HepG2 (cell line): ENCODE measurements around the gene ABHD4. TPM values are rescaled to one million over a fixed set of nuclear protein-coding genes. Genes with fewer than 3 reads are reported as not detected.

Experiments used
- CAMTA2 ChIP-seq: sonication (generic); formaldehyde crosslinking; IDR thresholded peaks from 2 replicates; pipeline ENCODE4 v1.4.0; 2020; ENCODE audit warnings: mild to moderate bottlenecking, missing genetic modification reagents, borderline replicate concordance
- FOXO1 ChIP-seq: sonication (generic); formaldehyde crosslinking; IDR thresholded peaks from 2 replicates; pipeline ENCODE4 v1.4.0; 2020; ENCODE audit warnings: missing genetic modification reagents
- HNRNPK ChIP-seq: fragments of 200-400 bp; formaldehyde crosslinking; IDR thresholded peaks from 2 replicates; pipeline ENCODE4 v1.6.1; 2018; ENCODE audit warnings: low read length, low read depth, moderate library complexity, mild to moderate bottlenecking; ENCODE audit not compliant: poor library complexity, severe bottlenecking
- KAT2B ChIP-seq: fragments of 150-350 bp; IDR thresholded peaks from 2 replicates; pipeline ENCODE4 v1.6.1; 2014; ENCODE audit warnings: low read depth, low read length, borderline replicate concordance
- MYC ChIP-seq: sonication (generic); formaldehyde crosslinking; IDR thresholded peaks from 2 replicates; pipeline ENCODE4 v1.9.0; 2021; ENCODE audit warnings: missing genetic modification reagents, borderline replicate concordance
- NFYB ChIP-seq: sonication (generic); formaldehyde crosslinking; IDR thresholded peaks from 2 replicates; pipeline ENCODE4 v1.4.0; 2020; ENCODE audit warnings: missing genetic modification reagents
- NR2F6 ChIP-seq, 2 experiments: IDR thresholded peaks; 2 replicates each; pipeline ENCODE4 v1.6.1; 2016; ENCODE audit warnings: antibody characterized with exemption in 1 of 2, mild to moderate bottlenecking in 1 of 2
- RFXAP ChIP-seq: sonication (generic); formaldehyde crosslinking; IDR thresholded peaks from 2 replicates; pipeline ENCODE4 v1.4.0; 2020; ENCODE audit warnings: missing genetic modification reagents, borderline replicate concordance
- ZFP41 ChIP-seq: sonication (generic); formaldehyde crosslinking; IDR thresholded peaks from 2 replicates; pipeline ENCODE4 v1.4.0; 2020; ENCODE audit warnings: mild to moderate bottlenecking, missing genetic modification reagents, borderline replicate concordance
- ZFX ChIP-seq: sonication (generic); formaldehyde crosslinking; IDR thresholded peaks from 2 replicates; pipeline ENCODE4 v1.4.0; 2020; ENCODE audit warnings: mild to moderate bottlenecking, low read depth, missing genetic modification reagents, moderate library complexity
- ZNF484 ChIP-seq: sonication (generic); formaldehyde crosslinking; IDR thresholded peaks from 2 replicates; pipeline ENCODE4 v1.5.1; 2020; ENCODE audit warnings: mild to moderate bottlenecking, low read depth, missing genetic modification reagents, borderline replicate concordance
- ZNF501 ChIP-seq: sonication (generic); formaldehyde crosslinking; IDR thresholded peaks from 2 replicates; pipeline ENCODE4 v1.5.1; 2020; ENCODE audit warnings: mild to moderate bottlenecking, moderate library complexity, missing genetic modification reagents
- ZNF589 ChIP-seq: sonication (generic); formaldehyde crosslinking; conservative IDR thresholded peaks from 2 replicates; pipeline ENCODE4 v1.8.0; 2022; ENCODE audit warnings: mild to moderate bottlenecking, moderate library complexity, missing genetic modification reagents
- ZNF747 ChIP-seq: sonication (generic); formaldehyde crosslinking; IDR thresholded peaks from 2 replicates; pipeline ENCODE4 v1.8.1; 2023; ENCODE audit warnings: missing genetic modification reagents, mild to moderate bottlenecking, borderline replicate concordance
- polyA plus RNA-seq, 8 experiments: library from polyadenylated mRNA; depleted of rRNA in 3 of 8; stranded (reverse) in 7 of 8; unstranded in 1 of 8; fragments of >200 nt; fragmentation: Illumina TruSeq in 4 of 8; extraction: Trizol in 4 of 8; gene quantifications; 2 replicates each; pipeline versions ENCODE4 v1.2.1 to v1.2.3, GENCODE V29; 2011 to 2016; ENCODE audit warnings: low read depth in 4 of 8, missing spikeins in 1 of 8, mixed read lengths in 1 of 8; ENCODE audit not compliant: insufficient read depth in 1 of 8
- total RNA-seq, 5 experiments: library from RNA; depleted of rRNA; stranded (reverse); fragments of >200 nt; fragmentation: Illumina TruSeq; extraction: Trizol; gene quantifications; 2 replicates each; pipeline ENCODE4 v1.2.3, GENCODE V29; 2016; ENCODE audit warnings: low read depth in 1 of 5
- TF ChIP-seq, protein P1 (sequence below): sonication (generic); formaldehyde crosslinking; IDR thresholded peaks from 2 replicates; pipeline ENCODE4 v1.5.0; 2020; ENCODE audit warnings: mild to moderate bottlenecking, missing genetic modification reagents
- TF ChIP-seq, protein P2 (sequence below): sonication (generic); formaldehyde crosslinking; IDR thresholded peaks from 2 replicates; pipeline ENCODE4 v1.4.0; 2020; ENCODE audit warnings: low read depth, mild to moderate bottlenecking, missing genetic modification reagents
- TF ChIP-seq, protein P3 (sequence below): sonication (generic); formaldehyde crosslinking; IDR thresholded peaks from 2 replicates; pipeline ENCODE4 v1.4.0; 2020; ENCODE audit warnings: mild to moderate bottlenecking, missing genetic modification reagents
- TF ChIP-seq, protein P4 (sequence below): sonication (generic); formaldehyde crosslinking; IDR thresholded peaks from 2 replicates; pipeline ENCODE4 v1.4.0; 2020; ENCODE audit warnings: mild to moderate bottlenecking, missing genetic modification reagents
- TF ChIP-seq, protein P5 (sequence below): sonication (generic); formaldehyde crosslinking; IDR thresholded peaks from 2 replicates; pipeline ENCODE4 v1.4.0; 2020; ENCODE audit warnings: missing genetic modification reagents

ABHD4 gene
- total and polyA plus RNA-seq, 2 of the 13 experiments (the other 11 are each of a cell fraction or from before 2014, with no cell fraction given): 16.1 to 47.5 TPM

DNA sequence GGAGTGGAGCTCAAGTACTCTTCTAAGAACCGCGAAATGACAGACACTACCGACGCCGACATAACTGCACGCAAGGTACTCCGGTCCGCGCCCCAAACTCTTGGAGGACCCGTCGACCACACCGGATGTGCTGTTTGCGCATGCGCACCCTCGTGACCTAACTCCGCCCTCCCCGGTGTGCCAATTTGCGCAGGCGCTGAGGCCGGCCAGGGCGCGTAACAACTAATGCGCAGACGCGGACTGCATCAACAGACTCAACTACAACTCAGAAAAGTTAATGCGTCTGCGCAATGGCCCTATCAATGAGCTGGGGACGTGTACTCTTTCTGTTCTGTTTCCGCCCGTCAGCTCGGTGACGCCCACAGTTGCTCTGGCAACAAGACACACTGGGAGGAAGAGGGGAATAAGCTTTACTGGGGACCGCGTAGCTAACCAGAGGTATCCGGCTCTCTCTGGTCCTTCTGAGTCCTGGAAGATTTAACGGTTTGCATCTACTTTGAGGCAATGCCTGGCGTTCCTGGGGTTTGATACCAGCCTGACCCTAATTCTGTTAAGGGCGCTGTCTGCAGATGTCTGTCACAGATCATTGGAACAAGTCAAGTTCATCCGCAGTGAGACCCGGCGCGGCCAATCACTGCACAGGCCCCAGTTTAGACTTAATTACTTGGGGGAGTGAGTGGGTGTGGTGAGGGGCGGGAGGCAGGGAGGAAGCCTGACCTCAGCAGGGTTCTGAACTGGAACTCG, 8.8 kb upstream of the ABHD4 start, which contains the start of gene DAD1 (continued):
- TF ChIP-seq, protein P1, sequence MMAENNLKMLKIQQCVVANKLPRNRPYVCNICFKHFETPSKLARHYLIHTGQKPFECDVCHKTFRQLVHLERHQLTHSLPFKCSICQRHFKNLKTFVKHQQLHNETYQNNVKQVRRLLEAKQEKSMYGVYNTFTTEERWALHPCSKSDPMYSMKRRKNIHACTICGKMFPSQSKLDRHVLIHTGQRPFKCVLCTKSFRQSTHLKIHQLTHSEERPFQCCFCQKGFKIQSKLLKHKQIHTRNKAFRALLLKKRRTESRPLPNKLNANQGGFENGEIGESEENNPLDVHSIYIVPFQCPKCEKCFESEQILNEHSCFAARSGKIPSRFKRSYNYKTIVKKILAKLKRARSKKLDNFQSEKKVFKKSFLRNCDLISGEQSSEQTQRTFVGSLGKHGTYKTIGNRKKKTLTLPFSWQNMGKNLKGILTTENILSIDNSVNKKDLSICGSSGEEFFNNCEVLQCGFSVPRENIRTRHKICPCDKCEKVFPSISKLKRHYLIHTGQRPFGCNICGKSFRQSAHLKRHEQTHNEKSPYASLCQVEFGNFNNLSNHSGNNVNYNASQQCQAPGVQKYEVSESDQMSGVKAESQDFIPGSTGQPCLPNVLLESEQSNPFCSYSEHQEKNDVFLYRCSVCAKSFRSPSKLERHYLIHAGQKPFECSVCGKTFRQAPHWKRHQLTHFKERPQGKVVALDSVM: no peak; the same call in 1 of the 2 replicates
- TF ChIP-seq CAMTA2 (CRISPR knock-in tag) (no peak; the same call in 1 of the 2 replicates), NR2F6 (IDR thresholded peaks at IDR 0.05) (peak; percentile 51; the same call in 1 of the 2 replicates), NR2F6 (CRISPR knock-in tag; IDR thresholded peaks at IDR 0.05) (peak; percentile 54; the same call in 1 of the 2 replicates), MYC (CRISPR knock-in tag) (peak; percentile 83; the same call in 1 of the 2 replicates), RFXAP (CRISPR knock-in tag) (peak; percentile 60), ZFX (peak; percentile 73; the same call in 1 of the 2 replicates), ZNF484 (no peak), HNRNPK (no peak), KAT2B (no peak), NFYB (CRISPR knock-in tag) (peak; percentile 61), ZFP41 (CRISPR knock-in tag) (peak; percentile 65; the same call in 1 of the 2 replicates), ZNF747 (CRISPR knock-in tag) (peak; percentile 83; the same call in 1 of the 2 replicates), ZNF501 (peak; percentile 98), ZNF589 (peak; percentile 59; the same call in 1 of the 2 replicates), FOXO1 (CRISPR knock-in tag) (peak; percentile 48; the same call in 1 of the 2 replicates)
- TF ChIP-seq, protein P2, sequence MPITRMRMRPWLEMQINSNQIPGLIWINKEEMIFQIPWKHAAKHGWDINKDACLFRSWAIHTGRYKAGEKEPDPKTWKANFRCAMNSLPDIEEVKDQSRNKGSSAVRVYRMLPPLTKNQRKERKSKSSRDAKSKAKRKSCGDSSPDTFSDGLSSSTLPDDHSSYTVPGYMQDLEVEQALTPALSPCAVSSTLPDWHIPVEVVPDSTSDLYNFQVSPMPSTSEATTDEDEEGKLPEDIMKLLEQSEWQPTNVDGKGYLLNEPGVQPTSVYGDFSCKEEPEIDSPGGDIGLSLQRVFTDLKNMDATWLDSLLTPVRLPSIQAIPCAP (CRISPR knock-in tag): 0 out of 2 replicates have a peak, but pooled peaks have one; percentile 48
- TF ChIP-seq, protein P3, sequence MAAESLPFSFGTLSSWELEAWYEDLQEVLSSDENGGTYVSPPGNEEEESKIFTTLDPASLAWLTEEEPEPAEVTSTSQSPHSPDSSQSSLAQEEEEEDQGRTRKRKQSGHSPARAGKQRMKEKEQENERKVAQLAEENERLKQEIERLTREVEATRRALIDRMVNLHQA (CRISPR knock-in tag): no peak
- TF ChIP-seq, protein P4, sequence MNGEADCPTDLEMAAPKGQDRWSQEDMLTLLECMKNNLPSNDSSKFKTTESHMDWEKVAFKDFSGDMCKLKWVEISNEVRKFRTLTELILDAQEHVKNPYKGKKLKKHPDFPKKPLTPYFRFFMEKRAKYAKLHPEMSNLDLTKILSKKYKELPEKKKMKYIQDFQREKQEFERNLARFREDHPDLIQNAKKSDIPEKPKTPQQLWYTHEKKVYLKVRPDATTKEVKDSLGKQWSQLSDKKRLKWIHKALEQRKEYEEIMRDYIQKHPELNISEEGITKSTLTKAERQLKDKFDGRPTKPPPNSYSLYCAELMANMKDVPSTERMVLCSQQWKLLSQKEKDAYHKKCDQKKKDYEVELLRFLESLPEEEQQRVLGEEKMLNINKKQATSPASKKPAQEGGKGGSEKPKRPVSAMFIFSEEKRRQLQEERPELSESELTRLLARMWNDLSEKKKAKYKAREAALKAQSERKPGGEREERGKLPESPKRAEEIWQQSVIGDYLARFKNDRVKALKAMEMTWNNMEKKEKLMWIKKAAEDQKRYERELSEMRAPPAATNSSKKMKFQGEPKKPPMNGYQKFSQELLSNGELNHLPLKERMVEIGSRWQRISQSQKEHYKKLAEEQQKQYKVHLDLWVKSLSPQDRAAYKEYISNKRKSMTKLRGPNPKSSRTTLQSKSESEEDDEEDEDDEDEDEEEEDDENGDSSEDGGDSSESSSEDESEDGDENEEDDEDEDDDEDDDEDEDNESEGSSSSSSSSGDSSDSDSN (CRISPR knock-in tag): peak; percentile 20
- TF ChIP-seq, protein P5, sequence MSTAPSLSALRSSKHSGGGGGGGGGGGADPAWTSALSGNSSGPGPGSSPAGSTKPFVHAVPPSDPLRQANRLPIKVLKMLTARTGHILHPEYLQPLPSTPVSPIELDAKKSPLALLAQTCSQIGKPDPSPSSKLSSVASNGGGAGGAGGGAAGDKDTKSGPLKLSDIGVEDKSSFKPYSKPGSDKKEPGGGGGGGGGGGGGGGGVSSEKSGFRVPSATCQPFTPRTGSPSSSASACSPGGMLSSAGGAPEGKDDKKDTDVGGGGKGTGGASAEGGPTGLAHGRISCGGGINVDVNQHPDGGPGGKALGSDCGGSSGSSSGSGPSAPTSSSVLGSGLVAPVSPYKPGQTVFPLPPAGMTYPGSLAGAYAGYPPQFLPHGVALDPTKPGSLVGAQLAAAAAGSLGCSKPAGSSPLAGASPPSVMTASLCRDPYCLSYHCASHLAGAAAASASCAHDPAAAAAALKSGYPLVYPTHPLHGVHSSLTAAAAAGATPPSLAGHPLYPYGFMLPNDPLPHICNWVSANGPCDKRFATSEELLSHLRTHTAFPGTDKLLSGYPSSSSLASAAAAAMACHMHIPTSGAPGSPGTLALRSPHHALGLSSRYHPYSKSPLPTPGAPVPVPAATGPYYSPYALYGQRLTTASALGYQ (CRISPR knock-in tag): no peak
